Lung (tissue), 12 donors: ENCODE data around the gene ENTHD1. TPM values are rescaled to one million over a fixed set of nuclear protein-coding genes. Genes with fewer than 3 reads are reported as not detected.

Source experiments
- ATAC-seq: fragments of 200-7000 bp; cut with Tn5 transposase; one replicate; pipeline ENCODE4 v1.9.1; 2020; ENCODE audit warnings: moderate number of reproducible peaks; ENCODE audit not compliant: insufficient read depth, low FRiP score
- DNase-seq, 3 donors: peaks; one replicate each; pipeline ENCODE4 v3.0.0-alpha.2; 2013 to 2017
- H3K27ac ChIP-seq, 2 donors: one replicate each; pipeline ENCODE4 v1.5.1; 2013; ENCODE audit warnings: mild to moderate bottlenecking in 2 of 2, moderate library complexity in 2 of 2, control low read depth in 1 of 2, inconsistent platforms in 1 of 2, low read depth in 1 of 2, low read length in 1 of 2
- H3K27me3 ChIP-seq, 3 donors: one replicate each; pipeline ENCODE4 v1.5.1; 2013; ENCODE audit warnings: low read length in 2 of 3; ENCODE audit not compliant: control insufficient read depth in 3 of 3, insufficient read depth in 3 of 3
- H3K36me3 ChIP-seq, 4 donors: one replicate each; pipeline ENCODE4 v1.5.1; 2013; ENCODE audit warnings: low read length in 4 of 4, mild to moderate bottlenecking in 1 of 4, moderate library complexity in 1 of 4; ENCODE audit not compliant: control insufficient read depth in 4 of 4, insufficient read depth in 4 of 4
- H3K4me1 ChIP-seq, 5 donors: one replicate each; pipeline ENCODE4 v1.5.1; 2013; ENCODE audit warnings: low read length in 5 of 5, mild to moderate bottlenecking in 2 of 5, moderate library complexity in 1 of 5; ENCODE audit not compliant: control insufficient read depth in 5 of 5, insufficient read depth in 5 of 5
- H3K4me3 ChIP-seq: one replicate; pipeline ENCODE4 v1.5.1; 2013; ENCODE audit warnings: mild to moderate bottlenecking, control low read depth, moderate library complexity
- H3K9ac ChIP-seq, 2 donors: one replicate each; pipeline ENCODE4 v1.5.1; 2013; ENCODE audit warnings: low read length in 2 of 2, control low read depth in 1 of 2; ENCODE audit not compliant: insufficient read depth in 1 of 2
- H3K9me3 ChIP-seq, 4 donors: one replicate each; pipeline ENCODE4 v1.5.1; 2013; ENCODE audit warnings: low read length in 3 of 4, mild to moderate bottlenecking in 1 of 4, moderate library complexity in 1 of 4; ENCODE audit not compliant: control insufficient read depth in 4 of 4, insufficient read depth in 3 of 4
- CTCF ChIP-seq: IDR thresholded peaks from 2 replicates; pipeline ENCODE4 v1.5.1; 2012; ENCODE audit warnings: mild to moderate bottlenecking; ENCODE audit errors: control extremely low read depth, extremely low read depth
- WGBS, 2 donors: extraction: QIAGEN DNeasy Blood & Tissue Kit; methylation state at CpG; one replicate each; pipeline ENCODE4 v1.1.7; 2013; 5-methylcytosine and 5-hydroxymethylcytosine counted together
- polyA plus RNA-seq, 2 donors: library from polyadenylated mRNA; stranded (reverse); fragments of 200-250 nt; gene quantifications; one replicate each; pipeline ENCODE4 v1.2.1, GENCODE V29; 2013
- total RNA-seq, 2 donors: library from RNA; depleted of rRNA in 1 of 2; stranded (reverse); fragments of >200 nt in 1 of 2; gene quantifications; one replicate each; pipeline ENCODE4 v1.2.1, GENCODE V29; 2014 to 2021
- donor health status: control.
- donor health status: control.
- donor health status: Bipolar disorder and iron deficiency.
- donor health status: healthy.
- donor health status: DM: yes; HTN: yes; CAD: no.

The ENTHD1 gene
- total and polyA plus RNA-seq, 4 donors, result 0.04 to 0.15 TPM; not detected in 2

DNA sequence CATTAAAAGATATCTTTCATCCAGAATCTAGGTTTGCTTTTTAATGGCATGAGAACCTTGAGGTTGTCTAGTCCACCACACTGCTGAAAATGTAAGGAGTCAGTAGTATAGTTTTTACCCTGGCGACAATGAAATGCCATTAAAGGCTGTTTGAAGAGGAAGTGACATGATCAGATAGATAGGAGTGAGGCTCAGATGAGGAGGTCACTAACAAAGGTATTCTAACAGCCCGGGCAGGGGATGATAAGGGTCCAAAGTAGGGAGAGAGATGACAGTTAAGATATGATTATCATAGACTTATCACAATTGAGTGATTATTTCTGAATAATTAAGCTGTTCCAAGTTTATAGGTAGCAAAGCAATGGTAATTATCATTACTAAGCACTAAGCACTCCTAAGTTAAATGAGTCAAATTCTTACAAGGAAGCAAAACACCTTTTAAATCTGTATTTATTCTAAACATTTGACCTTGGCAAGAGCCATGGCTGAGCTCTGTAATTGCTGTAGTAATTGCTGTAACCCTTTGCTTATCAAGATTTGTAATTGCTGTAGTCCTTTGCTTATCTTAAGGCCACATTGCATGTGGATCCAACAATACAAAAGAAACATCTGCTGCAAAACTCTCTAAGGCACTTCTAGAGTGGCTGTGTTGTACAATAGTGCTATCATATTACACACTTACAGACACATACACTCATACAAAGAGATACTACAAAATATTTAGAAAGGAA is 92.6 kb downstream of the ENTHD1 start:
- no peak for TF ChIP-seq CTCF
- peaks cover 0 to 12% (median 3%) of the 10 kb centered on the region in 3 donors for H3K27me3 ChIP-seq

DNA sequence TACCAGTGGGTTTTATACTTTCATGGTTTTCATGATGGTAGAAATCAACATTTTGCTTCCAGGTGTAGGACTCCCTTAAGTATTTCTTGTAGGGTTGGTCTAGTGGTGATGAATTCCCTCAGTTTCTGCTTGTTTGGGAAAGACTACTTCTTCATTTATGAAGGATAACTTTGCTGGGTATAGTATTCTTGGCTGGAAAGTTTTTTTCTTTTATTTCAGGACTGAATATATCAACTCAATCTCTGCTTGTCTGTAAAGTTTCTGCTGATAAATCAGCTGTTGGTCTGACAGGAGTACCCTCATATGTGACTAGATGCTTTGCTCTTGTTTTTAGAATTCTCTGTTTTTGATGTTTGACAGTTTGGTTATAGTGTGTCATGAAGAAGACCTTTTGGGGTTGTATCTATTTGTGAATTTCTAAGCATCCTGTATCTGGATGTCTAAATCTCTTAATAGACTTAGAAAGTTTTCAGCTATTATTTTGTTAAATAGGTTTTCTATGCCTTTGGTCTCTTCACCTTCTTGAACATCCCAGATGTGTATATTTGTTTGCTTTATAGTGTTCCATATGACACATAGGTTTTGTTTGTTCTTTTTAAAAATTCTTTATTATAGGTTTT is 95.9 kb downstream of the ENTHD1 start:
- Histone ChIP-seq H3K9me3 (peaks cover 0 to 15% (median 8%) of the 10 kb centered on the region in 4 donors), H3K4me3 (no peak overlapping the region), H3K27me3 (peaks cover 0 to 3% (median 1%) of the 10 kb centered on the region in 3 donors), H3K27ac (no peak overlapping the region), H3K9ac (no peak overlapping the region), H3K36me3 (no peaks in the 10 kb centered on the region), H3K4me1 (peaks cover 0 to 16% (median 0%) of the 10 kb centered on the region in 5 donors)
- no peak for DNase-seq
- ATAC-seq, result no peak
- no peak for TF ChIP-seq CTCF

More for the DNA sequence above, 92.6 kb downstream of the ENTHD1 start:
- WGBS, 2 donors, result 39 to 47% methylated on average over 2 of the region's 2 CpGs
- DNase-seq (peak in 2 of 3 donors; percentile 25 to 54), ATAC-seq (no peak)
- Histone ChIP-seq H3K4me3 (no peak overlapping the region), H3K27ac (no peak overlapping the region), H3K9me3 (peaks cover 0 to 15% (median 8%) of the 10 kb centered on the region in 4 donors), H3K9ac (no peak overlapping the region), H3K36me3 (no peaks in the 10 kb centered on the region), H3K4me1 (peaks cover 0 to 16% (median 0%) of the 10 kb centered on the region in 5 donors)

- Histone ChIP-seq H3K36me3 (no peaks in the 10 kb centered on the region), H3K27ac (no peak overlapping the region), H3K4me3 (no peak overlapping the region), H3K4me1 (no peaks in the 10 kb centered on the region), H3K9ac (no peak overlapping the region), H3K9me3 (peaks cover 0 to 2% (median 0%) of the 10 kb centered on the region in 4 donors), H3K27me3 (peaks cover 0 to 6% (median 5%) of the 10 kb centered on the region in 3 donors)
- DNase-seq, result no peak
- ATAC-seq, result no peak
- TF ChIP-seq CTCF, result no peak
- 56 to 57% methylated on average over 2 of the region's 2 CpGs for WGBS, 2 donors
Measured at GRCh38 chr22:39789788-39790187, 103.8 kb downstream of the ENTHD1 start.
